HG02610 (cell line): ENCODE measurements around the gene PTPRT.
"Not testable (repeated sequence)": the region's sequence is repeated elsewhere in the genome, so short reads cannot be mapped to it uniquely, and the experiment has no call there.

Experiments used
- ATAC-seq: cut with Tn5 transposase; IDR thresholded peaks from one replicate; pipeline ENCODE4 v1.9.1; 2021; ENCODE audit warnings: mild to moderate bottlenecking, moderate library complexity; ENCODE audit not compliant: unreplicated experiment

Gene PTPRT

DNA sequence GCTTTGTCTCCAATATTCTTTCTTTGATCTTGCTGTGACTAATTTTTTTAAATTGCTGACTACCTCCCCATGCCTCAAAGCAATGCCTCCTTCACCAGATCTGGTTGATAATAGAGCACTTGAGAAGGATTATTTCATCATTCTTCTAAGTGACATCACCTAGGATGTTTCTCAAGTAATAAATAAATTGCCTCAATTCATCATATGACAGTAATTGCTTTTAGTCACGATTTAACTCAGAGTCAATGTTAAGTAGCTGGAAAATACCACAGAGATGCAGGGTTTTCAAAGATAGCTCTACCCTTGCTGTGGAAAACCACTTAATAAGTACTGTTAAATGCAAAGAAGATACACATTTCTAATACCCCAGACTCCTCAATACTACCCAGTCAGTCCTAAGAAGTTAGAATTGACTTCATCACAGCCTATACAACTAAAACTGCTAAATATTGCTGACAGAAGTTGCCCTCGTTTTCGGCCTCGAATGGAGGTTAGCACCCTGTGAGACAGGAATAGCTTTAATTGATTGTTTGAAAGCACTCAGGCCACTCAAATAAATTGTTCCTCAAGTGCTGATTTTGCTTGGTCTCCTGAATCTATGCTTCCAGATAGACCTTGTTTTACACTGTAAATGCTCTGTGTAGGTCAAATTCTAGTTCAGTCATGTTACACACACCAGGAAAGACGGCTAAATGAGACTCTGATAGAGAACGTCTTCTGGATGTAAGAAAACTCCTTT is 931.0 kb downstream of the PTPRT start:
- no peak for ATAC-seq

DNA sequence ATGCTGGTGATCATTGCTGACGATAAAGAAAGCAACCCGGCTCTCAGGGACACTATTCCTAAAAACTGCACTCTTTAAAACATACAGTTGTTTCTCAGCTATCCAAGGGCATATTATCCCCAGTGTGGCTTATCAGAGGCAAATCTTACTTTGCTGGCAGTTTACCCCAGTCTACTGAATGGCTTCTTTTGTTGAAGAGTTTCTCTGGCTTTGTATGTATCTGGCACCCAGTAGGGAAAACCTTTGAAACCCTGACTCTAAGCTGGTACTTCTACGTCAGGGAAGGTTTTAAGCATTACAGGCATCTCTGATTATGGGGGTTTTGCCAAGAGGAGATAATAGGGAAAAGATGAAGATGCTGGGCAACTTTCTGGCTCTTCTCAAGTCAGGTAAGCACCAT is 933.9 kb downstream of the PTPRT start:
- no peak for ATAC-seq

DNA sequence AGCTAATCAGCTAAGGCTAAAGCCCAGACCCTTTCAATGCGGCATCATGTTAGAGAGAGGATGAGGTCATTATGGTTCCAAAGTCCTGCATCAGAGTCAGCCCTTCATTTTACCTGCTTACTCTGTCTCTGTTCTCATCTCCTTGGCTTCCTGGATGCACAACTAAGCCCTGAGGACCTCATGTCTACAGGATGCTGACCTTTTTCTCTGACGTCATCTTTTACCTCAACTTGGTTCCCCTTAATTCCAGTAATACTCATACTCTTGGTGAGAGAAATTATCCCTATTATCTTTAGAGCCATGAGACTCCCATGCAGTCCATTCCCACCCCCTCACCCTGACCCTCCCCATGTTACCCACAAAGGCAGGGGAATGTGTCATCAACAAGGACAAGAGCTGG is 935.0 kb downstream of the PTPRT start:
- no peak for ATAC-seq

DNA sequence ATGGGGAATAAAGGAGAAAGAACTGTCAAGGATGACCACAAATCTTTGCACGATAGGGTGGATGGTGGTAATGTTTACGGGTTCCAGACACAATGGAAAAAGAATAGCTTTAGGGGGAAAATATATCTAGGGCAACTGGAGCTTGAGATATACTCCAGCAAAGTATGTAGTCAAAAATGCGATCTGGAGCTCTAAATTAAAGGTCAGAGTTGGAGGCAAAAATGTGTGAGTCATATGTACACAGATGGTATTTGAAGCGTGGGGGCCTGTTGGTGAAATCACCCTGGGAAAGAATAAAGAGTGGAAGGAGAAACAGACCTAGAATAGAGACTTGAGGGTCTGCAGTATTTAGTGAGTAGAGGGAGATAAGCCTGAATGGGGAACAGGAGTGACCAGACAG is 937.6 kb downstream of the PTPRT start:
- ATAC-seq: no peak

DNA sequence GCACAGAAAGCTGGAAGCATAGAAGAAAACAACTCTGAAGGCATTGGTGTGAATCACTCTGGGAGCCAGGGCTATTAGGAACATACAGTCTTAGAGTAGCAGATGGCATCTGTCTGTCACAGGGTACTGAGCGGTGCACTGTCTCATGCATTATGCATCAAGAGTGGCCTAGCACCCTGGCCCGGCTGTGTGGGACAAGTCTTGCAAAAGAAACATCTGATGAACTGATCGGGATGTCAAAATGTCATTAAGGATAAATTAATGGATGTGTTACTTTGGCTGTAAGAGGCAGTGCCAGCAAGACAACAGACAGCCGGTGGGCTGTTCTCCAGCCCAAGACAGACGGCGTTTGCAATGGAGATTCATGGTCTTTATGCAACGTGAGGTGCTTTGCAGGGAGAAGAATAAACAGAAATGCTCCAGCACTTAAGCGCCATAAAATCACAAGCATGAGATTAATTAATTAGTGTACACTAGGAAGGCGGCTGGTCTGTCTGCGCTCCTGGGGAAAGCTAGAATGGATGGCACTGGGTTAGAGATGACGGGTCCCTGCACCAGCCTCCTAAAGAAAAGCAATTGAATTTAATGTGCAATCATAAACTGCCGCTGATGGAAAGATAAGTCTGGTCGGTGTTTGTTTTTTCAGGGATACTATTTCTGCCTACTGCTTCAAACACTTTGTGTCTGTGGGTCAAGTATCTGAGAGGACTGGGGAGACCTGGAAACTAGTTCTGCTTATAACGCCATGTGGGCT is 970.9 kb downstream of the PTPRT start:
- no peak for ATAC-seq

DNA sequence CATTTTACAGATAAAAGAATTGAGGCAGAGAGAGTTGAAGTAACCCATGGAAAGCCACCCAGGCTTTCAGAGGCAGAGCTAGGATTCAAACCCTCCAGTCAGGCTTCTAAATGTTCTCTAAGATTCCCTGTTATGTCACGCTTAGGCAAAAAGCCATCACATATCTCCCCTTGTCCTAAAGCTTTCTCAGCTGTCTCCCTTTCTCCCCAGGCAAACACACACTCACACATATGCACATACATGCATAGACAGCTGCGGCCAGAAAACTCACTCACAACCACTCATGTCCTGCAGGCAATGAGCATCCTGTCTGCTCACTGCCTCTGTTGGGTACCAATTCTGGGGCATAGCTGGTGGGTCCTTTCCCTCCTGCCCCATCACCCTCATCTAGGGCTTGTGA is 975.6 kb downstream of the PTPRT start:
- ATAC-seq: no peak

DNA sequence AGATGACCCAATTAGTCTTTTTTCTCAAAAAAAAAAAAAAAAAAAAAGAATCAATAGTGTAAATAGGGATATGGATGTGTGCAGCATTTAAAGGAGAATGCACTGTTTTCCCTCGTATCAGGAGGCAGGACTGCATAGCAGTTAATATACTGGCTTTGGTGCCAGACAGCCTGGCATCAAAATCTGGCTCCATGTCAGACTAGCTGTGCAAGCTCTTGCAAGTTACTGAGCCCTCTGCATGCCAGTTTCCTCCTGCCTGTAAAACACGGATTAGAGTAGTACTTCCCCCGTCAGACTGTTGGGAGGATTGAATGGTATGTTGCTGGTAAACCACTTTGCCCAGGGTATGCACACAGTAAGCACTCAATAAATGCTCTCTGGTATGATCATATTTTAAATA is 977.3 kb downstream of the PTPRT start:
- no peak for ATAC-seq

DNA sequence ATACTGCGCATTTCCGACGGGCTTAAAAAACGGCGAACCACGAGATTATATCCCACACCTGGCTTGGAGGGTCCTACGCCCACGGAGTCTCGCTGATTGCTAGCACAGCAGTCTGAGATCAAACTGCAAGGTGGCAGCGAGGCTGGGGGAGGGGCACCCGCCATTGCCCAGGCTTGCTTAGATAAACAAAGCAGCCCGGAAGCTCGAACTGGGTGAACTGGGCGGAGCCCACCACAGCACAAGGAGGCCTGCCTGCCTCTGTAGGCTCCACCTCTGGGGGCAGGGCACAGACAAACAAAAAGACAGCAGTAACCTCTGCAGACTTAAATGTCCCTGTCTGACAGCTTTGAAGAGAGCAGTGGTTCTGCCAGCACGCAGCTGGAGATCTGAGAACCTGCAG is 983.1 kb downstream of the PTPRT start:
- ATAC-seq: not testable (repeated sequence)

DNA sequence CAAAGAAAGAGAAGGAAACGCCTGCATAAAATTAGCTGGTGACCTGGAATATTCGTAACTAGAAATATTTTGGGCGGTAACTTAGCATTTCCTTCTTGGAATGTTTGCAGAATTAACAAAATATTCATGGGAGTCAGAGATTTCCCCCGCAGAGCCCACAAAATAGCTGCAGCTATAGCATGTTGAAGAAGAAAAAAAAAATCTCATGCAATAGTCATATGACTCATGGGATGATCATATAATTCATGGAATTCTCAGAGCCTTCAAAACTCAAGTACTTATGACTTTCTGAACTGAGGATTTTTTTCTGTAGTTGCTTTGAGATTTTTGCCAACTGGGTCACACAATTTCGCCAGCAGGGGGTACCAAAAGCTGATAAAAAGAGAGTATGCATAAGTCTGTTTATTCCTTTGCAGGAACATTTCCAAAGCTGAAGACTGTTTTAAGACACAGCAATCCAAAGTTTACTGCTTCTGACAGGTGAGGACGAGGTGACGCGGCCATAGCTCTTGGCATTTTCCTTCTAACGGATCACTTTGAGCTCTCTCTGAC is 985.5 kb downstream of the PTPRT start:
- ATAC-seq: no peak

DNA sequence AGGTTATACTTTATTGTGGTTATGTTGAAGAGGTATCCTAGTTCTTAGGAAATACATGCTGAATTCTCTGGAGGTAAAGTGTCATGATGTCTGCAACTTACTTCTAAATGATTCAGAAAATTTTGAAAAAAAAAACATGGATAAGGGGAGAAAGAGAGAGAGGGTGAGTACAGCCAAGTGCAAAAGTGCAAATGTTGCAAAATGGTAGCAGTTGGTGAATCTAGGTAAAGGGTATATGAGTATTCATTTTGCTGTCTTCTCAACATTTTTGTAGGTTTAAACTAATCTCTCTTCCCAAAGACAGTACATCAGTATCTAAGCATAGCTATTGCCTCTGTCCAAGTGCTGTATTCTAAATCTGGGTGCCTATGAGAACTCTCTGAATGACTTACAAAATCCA is 992.1 kb downstream of the PTPRT start:
- ATAC-seq: no peak

DNA sequence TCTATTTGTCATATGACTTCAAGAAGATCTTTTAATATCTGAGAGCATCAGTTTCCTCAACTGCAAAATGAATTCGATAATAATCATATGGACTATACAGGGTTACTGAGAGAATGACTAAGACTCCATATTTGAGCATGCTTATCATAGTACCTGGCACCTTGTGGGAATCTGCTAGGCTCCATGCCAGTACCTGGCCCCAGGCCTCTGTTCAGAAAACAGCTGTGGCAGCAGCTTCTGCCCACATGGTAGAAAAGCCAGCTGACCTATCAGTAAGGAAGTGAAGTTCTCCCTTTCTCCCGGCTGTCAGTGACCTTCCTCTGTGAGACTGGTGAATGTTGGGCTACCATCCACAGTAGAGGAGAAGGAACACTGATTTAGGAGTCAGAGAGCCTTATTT is 996.6 kb downstream of the PTPRT start:
- ATAC-seq: no peak

DNA sequence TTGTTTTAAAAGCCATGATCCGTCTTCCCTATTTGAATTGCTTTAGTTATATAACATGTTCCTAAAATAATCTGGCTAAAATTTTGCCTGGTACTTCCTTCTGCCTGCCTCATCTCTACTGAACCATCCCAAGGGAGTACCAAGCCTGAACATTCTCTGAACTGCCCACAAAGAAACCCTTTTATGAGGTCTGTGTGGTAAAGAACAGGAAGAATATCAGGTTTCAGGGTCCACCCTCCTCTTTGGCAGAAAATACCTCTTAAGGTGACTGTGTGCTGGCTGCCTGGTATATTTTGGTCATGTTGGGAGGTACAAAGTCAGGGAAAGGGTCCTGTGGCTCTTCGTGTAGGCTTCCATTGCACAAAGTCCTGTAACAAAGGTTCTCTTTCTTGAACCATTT is 997.4 kb downstream of the PTPRT start:
- ATAC-seq: no peak

DNA sequence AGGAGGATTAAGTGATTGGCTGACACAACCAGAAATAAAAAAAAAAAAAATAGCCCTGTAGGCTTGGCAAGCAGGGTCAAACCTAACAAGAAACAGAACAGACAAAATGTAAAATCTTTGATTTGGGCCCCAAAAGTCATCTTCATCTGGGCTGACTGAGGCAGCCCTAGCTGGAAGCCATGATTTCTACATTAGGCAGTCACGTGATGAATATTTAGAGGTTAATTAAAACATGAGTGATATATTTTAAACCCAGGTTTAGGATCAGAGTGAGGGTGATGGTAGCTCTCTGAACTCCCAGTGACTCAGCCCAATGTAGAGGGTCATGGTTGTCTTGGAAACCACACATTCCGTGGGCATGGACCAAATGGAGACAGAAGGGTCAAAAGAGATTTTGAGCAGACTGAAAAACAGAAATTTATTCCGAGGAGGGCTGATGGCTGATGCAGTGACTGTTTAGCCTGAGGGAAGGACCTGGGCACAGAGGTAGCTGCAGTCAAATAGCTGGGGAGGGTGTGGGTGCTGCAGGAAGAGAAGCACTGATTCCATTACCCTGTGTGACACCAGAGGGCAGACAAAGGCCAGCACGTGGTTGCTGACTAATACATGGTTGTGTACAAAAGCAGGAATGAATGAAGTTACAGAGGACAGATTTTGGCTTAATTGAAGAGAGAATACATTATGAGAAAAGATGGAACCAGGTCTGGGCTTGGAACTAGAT is 998.4 kb downstream of the PTPRT start:
- ATAC-seq: no peak

DNA sequence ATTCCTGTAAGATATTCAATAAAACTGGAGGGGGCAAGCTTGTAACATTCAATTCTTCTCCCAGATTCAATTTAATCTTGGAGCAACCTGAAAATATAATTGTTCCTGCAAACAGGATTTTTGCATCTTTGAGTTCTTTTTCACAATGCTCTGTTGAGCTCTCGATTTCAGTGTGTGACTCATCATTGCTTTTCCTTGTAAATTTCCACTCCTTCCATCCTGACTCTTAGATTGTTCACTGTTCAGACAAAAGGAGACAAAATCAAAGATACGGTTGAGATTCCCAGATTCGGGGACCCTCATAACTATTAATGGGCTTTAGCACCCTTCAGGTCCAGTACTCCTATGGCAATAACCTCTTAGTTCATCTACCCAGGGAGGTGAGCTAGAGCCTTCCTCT is 999.6 kb downstream of the PTPRT start:
- ATAC-seq: no peak

DNA sequence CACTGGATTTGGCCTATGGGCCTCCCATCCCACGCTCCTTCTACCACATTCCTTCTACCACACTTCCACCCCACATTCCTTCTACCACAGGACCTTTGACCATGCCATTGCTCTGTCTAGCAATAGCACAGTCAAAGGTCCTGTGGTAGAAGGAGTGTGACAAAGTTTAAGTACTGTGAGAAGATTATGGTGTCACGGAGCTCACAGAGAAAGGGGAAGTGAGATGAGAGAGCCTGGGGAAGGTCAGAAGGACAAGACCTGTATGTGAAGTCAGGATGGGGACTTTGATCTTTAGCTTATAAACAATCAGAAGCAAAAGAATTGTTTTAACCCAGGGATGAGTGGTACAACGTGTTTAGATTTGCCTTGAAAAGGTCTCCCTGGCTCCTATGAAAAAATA is 1003.4 kb downstream of the PTPRT start:
- no peak for ATAC-seq

DNA sequence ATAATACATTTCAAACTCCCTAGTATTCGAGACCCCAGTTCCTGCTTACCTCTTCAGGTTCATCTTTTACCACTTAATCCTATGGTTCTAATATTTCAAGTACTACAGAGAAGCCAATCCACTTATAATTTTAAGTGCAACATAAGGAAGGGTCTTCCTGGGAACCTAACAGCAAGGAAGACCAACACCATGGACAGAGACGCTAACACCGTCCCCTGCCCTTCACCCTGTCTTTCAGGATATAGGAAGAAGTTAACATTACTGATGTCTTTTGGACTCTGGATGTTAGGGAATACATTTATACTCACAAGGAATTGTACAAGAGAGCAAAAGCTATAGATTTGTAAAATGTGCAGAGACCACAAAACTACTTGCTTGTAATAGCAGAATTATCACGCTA is 1006.6 kb downstream of the PTPRT start:
- no peak for ATAC-seq

DNA sequence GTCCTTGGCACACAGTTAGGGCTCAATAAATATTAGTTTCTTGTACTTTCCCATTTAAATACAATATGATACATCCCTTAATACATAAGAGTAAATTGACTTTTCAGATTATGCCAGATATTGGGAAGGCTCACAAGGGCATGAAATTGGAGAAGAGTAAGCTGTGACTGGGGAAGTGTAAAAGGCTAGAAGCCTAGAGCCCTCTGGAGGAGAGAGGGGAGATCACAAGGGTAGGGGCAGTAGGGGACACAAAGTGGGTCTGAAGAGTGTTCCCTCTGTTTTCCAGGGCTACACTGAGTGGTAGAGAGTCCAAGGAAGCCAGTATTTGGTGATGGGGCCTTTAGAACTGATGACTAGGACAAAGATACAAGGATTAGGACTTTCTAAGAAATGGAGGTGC is 1008.6 kb downstream of the PTPRT start:
- no peak for ATAC-seq

DNA sequence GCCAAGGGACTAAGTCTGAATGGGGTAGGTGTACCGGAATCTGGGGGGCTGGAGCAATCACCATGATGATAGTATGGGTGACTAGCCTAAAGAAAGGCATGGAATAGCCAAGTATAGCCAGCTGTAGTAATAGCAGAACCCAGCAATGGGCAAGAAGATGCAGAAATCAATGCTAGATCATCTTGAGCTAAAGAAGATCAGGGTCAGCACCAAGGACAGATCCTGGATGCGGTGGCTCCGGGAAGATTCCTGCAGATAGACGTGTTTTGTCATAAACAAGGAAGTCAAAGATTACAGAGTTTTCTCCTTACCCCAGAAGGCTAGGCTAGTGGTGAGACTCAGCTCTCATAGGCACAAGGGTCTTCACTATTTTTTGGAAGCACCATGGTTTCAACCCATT is 1009.9 kb downstream of the PTPRT start:
- no peak for ATAC-seq

DNA sequence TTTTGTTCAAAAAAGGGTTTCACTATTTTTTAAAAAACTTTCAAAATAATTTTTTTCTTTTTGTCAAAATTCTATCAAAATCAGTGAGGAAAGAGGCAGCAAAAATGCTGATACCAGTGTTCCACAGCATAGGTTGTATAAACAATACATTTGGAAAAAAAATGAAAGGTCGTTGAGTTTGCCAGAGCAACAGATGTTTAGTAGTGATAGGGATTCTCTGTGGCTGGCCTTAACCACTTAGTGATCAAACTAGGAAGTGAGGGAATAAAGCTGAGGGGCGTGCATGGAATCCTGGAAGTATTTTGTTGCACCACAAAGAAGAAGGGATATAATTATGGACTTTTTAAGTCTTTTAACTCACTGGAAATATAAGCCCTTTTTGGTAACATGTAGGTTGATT is 1016.3 kb downstream of the PTPRT start:
- ATAC-seq: no peak

DNA sequence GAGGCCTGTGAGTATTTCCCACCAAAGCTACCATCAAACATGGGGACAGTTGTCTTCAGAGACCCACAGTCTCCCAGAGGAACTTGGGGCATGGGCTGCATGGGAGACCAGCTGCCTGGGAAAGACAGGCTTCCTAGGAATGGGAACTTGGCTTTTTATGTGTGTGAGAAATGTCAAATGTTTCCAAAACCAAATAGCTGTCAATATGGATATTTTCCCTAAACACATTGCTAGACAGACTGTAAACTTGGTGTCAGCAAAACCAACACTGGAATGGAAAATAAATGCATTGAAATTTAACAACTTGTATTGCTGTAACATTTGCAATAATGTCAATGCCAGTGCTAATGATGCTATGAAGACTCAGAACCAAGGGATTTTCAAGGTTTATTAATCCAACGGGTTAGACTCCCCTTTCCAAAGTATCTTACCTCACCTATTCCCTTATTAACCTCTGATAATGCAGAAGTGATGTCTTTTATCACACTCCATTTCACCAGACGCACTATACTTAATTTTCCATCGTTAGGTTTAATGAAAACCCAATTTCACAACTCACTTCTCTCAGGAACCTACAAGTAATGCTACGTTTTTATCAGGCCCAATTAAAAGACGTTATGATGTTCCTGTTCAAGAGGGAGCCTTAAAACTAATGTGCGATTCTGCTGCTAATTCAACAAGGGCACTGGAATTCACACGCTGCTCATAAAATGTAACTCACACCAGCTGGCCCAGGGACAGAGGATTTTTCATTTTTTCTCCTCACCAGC is 1025.4 kb downstream of the PTPRT start:
- ATAC-seq: no peak

DNA sequence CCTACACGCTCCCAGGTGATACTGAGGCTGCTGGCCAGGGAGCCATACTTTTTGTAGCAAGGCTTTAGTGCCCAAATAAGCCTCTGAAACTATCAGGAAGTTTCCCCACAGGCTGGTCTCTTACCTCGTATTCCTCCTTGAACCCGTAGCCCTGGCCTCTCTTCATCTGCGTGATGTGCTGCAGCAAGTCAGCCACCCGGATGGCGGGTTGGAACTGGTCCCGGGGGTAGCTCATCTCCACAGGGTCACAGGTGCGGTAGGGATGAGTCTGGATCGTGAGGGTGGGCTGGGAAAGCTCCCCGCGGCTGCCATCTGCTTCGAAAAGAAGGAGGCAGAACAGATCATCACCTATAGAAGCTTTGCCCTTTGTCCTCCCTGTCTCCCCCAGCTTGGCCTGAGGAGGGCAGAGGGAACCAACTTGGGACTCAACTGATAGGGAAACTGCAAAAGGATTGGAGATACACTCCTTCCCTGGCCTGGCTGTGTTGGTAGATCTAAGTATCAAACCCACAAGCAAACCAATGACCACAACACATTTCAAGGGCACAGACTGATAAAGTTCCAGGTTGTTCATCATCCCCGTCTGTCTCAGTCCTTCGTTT is 1028.4 kb downstream of the PTPRT start:
- no peak for ATAC-seq
